Stimulated activated CD8-positive, alpha-beta memory T cell treated with anti-CD3 and anti-CD28 coated beads, Interleukin-7, amount 100 ng/mL, for 4 hours (primary cell): Measurements from ENCODE around the gene PTGDR2.
A peak's percentile ranks its signal among the peaks of the same experiment; 100 is the strongest.
"Not testable (repeated sequence)": the region's sequence is repeated elsewhere in the genome, so short reads cannot be mapped to it uniquely, and the experiment has no call there.

Source experiments
- DNase-seq, 2 donors: peaks; one replicate each; pipeline ENCODE4 v3.0.0-alpha.2; 2020; ENCODE audit warnings: low read depth in 2 of 2

Gene PTGDR2

GRCh38 chr11:60841797-60842667 is 13.7 kb downstream of the PTGDR2 start, which contains the start of gene CCDC86:
Gene CCDC86 (plus strand): TSS chr11:60842113. CDS start chr11:60842125, 12 bp downstream.
- peak; percentile 96 to 97 for DNase-seq

GRCh38 chr11:60840470-60841430 is 15.0 kb downstream of the PTGDR2 start:
- DNase-seq, result no peak

- DNase-seq, result no peak
Observed at GRCh38 chr11:60838132-60838531, 17.6 kb downstream of the PTGDR2 start.

DNA sequence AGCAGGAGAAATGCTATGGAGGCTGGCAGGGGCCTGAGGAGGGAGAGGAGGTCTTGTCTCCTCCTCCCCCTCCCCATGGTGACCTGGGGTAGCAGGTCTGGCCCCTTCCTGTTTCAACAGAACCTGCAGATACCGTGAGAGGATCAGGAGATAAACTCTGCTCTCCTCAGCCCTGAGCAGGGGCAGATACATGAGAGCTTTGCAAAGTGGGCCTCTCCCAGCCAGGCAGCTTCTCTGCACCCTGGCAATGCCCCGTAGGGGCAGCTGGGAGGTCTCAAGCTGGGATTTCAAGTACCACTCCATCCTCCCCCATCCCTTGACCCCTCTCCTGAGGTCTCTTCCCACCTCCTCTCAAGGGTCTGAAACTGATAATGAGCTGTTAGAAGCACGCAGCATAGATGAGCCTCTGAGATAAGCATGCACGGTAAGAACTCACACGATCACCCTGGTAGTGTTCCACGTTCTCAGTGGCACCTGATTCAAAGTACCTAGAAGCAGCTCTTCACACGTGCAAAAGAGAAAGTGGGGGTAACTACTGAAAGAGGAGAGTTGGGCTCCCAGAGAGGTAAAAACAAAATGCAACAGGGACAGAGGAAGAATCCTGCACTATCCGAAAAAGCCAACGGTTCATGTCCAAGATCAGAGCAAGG is 18.8 kb downstream of the PTGDR2 start:
- no peak for DNase-seq

GRCh38 chr11:60835534-60835846 is 20.3 kb downstream of the PTGDR2 start:
- DNase-seq, result no peak

GRCh38 chr11:60834742-60835533 is 20.8 kb downstream of the PTGDR2 start:
- DNase-seq, result no peak

DNA sequence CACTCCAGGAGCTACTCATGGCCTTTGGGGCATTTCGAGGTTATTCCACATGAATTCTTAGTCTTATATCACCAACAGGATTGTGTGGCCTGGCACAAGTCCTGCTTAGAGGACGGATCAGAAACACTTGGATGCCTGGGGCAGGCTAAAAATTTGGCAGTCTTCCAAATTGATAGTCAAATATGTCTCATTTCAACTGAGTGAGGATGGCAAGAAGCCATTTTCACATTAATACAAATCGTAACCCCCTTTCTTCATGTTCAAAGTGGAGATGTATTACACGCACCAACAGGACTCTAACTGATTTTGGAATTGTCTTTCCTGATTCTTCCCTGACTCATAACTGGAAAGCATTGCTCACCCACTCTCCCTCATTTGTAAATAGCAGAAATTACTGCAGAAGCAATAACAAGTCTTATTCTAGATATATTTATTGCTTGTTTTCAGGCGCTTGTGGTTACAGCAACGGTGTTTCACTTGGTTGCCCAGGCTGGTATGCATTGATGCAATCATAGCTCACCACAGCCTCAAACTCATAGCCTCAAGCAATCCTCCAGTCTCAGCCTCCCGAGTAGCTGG is 24.2 kb downstream of the PTGDR2 start:
- DNase-seq, result no peak

DNA sequence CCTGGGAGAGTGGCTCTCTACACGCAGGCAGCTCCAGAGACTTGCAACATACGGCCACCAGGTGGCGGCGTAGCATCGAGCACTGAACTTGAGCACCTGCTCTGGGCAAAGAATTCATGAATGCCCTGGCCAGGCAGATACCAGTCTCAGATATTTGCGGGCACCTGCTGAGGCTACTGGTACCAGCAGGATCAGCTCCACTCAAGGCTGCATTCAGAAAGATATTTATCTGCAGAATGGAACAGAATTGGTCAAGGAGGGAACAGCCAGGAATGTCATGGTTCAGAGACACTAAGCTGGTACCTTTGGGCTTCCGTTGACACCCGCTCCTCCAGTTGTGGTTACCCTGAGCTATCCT is 24.6 kb downstream of the PTGDR2 start:
- DNase-seq, result peak; percentile 54 to 70

DNA sequence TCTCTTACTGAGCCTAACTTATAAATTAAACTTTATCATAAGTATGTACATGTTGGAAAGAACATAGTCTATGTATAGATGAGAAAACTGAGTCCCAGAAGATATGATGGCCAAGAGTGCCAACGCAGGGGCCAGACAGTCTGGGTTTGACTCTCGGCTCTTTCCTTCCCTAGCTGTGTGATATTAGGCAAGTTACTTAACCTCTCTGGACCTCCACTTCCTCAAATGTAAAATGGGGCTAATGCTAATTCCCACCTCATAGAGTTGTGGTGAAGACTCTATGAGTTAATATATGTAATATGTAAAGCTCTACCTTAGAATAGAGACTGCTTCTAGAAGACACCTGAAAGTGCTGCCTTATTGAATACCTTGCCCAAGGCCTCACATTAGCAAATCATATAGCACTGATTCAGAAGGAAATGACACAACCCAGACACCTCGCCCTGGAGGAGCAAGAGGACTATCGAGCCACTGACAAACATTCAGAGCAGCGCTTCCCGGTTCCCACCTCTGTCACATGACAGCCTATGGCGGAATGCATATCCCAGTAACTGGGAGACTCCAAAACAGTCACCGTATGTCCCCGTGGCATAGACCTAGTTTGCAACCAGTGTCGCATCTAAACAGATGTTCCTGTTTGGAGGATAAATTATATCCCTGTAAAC is 25.1 kb downstream of the PTGDR2 start:
- DNase-seq, result no peak

DNA sequence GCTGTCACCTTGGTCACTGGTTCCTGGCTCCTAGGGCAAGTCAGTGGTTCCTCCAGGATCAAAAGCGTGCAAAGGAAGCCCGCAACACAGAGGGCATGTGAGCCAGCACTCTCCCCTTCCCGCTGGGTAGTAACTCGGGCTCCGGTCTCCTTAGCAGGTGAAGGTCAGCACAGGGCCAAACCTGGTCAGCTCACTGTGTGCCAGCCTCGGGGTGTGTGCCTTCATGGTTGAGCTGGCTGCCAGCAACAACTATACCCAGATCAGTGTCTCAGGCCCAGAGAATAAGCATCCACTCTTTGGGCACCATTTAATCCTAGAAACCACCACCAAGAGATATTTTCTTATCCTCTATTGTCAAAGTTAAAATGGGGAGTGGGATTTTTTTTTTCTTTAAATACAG is 30.0 kb downstream of the PTGDR2 start:
- DNase-seq, result no peak

- DNase-seq, result no peak
Observed at GRCh38 chr11:60825118-60825517, 30.6 kb downstream of the PTGDR2 start.

DNA sequence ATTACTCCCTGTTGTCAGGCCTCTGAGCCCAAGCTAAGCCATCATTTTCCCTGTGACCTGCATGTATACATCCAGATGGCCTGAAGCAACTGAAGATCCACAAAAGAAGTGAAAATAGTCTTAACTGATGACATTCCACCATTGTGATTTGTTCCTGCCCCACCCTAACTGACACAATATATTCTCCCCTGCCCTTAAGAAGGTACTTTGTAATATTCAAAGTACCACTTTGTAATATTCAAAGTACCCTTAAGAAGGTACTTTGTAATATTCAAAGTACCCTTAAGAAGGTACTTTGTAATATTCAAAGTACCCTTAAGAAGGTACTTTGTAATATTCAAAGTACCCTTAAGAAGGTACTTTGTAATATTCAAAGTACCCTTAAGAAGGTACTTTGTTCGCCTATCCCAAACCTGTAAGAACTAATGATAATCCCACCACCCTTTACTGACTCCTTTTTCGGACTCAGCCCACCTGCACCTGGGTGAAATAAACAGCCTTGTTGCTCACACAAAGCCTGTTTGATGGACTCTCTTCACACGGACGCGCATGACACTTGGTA is 31.9 kb downstream of the PTGDR2 start:
- not testable (repeated sequence) for DNase-seq

DNA sequence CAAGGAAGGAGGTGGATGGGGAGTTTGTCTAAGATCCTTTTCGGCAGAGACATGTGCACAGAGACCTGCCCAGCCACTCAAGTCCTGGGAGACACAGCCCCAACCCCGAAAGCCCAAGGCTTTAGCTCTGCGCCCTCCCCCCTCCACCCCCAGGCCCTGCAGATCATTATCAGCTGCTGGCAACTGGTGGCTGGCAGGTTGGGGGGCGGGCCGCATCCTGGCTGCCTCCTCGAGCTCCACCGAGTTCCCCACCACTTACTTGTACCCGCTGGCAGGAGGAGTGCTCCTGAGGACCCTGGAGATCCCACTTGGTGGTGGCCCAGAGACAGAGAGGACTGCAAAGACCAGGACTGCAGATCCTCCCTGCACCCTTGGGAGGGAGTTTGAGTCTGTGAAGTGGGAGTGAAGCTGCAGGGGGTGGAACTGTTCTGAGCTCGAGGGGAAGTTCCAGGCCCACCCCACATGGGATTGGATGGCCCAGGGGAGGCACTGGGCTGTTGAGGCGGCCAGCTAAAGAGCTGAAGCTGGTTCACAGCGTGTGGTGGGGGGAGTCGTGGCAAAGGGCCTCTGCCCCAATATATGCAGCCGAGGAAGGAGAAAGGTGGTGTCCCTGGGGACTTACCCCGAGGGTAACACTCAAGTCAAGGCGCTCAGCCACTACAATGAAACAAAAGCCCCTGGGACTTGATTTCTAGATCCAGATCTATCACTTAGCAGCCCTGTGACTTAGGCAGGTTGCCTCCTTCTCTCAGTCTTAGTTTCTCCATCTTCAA is 33.7 kb downstream of the PTGDR2 start:
- DNase-seq, result no peak

DNA sequence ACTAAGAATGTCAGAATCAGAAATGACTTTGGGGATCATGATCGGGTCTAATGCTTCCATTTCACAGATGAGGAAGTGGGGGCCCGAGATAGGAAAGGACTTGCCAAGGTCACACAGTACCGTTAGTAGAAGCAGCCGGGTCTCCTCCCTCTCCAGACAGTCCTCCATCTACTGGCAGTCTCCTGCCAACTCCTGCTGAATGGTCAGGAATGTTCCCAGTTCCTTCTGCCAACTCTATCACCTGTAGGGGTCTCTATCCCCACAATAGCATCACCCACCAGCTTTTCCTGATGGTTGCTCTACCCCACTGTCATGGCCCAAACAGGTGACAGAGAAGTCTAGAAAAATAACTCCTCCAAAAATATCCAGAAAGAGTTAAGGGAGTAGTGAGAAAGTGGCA is 37.7 kb downstream of the PTGDR2 start:
- no peak for DNase-seq

DNA sequence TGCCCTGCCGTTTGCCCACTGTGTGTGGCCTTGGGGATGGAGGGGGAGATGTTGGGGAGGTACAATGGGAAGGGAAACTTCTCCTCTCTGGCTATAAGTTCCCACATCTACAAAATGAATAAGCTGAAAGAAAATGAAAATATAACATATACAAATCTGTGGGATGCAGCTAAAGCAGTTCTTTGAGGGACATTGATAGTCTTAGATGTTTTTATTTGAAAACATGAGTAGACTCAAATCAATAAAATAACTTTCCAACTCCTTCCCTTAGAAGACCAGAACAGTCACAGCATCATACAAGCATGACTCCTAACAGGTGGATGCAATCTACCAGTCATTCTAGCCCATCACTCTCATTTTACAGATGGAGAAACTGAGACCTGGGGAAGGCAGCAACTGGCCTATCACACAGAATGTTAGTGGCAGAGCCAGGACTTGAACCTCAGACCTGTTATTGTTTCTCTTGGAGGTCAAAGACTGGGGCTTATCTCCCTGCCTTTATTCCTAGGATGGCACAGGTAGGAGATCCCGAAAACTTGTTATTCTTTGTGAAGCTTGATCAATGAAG is 39.1 kb downstream of the PTGDR2 start:
- DNase-seq, result no peak

DNA sequence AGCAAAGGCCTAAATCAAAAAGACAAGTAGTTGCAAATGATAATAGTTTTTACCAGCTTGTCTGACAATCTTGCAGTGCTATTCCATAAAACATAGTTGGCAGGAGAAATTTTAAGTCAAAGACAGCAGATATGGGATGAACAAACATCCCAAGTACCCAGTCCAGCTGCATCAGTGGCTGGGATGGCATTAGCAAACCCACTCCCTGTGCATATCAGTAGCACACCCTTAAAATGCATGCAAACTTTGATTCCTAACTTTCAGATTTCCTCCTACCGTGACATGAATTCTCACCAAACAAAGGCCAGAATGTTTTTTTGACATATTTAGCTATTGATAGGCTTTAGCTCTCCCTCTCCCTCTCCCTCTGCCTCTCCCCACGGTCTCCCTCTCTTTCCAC is 41.6 kb downstream of the PTGDR2 start:
- DNase-seq, result no peak

DNA sequence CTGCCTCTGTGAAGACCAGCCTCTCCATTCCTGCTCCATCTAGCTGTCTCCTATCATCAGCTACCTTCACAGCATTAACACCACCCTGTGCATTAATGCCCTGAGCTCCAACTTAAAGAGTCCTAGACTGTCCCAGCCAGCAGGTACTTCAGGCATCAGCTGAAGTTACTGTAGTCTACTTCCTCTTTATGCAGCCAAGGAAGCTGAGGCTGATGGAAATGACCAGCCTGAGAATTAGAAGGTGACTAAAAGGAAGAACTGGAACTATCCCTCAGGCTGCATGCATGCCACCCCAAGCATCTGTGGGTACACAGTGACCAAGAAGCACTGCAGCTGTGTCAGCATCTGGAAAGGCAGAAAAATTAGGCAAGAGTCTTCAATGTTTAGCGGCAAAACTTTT is 42.4 kb downstream of the PTGDR2 start:
- no peak for DNase-seq

DNA sequence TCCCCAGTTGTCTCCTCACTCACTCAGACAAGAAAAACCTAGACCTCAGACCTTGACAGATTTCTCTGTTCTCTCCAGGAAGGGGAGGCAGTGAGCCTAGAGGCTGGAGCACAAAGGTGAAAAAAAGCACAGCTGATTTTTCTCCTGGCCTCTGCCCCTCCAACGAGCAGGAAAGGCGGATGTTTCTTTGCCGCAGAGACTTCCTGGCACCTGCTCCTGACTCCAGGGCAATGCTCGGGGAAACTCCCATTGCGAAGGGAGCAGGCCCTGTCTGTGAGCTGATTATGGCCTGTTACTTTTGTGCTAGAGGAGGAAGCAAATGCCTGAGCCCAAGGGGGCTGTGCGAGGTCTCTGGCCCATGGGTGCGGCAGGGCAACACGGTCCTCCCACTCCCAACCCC is 45.2 kb downstream of the PTGDR2 start:
- DNase-seq, result no peak

DNA sequence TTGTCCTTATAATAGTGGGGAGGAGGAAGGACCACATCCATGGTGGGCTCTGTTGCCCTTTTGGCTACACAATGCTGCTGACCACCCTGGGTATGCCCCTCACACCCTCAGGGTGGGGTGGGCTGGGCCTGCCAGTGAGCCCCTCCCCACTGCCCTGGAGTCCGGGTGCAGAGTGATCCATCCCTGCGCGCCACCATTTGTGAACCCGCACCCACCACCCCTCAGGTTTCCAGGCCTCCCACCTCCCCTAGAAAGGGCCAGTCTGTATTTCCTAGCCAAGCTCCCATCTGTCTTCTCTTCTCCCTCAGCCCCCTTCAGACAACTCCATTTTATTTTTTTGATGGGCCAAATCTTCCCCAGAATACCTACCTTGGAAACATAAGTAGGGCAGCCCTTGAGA is 45.6 kb downstream of the PTGDR2 start:
- DNase-seq, result no peak
